ENCODE data around the gene ADGRD1.

The ADGRD1 gene

GRCh38 chr12:131008913-131009270, 55.2 kb downstream of the ADGRD1 start:
- DNase-seq: no peak

DNA sequence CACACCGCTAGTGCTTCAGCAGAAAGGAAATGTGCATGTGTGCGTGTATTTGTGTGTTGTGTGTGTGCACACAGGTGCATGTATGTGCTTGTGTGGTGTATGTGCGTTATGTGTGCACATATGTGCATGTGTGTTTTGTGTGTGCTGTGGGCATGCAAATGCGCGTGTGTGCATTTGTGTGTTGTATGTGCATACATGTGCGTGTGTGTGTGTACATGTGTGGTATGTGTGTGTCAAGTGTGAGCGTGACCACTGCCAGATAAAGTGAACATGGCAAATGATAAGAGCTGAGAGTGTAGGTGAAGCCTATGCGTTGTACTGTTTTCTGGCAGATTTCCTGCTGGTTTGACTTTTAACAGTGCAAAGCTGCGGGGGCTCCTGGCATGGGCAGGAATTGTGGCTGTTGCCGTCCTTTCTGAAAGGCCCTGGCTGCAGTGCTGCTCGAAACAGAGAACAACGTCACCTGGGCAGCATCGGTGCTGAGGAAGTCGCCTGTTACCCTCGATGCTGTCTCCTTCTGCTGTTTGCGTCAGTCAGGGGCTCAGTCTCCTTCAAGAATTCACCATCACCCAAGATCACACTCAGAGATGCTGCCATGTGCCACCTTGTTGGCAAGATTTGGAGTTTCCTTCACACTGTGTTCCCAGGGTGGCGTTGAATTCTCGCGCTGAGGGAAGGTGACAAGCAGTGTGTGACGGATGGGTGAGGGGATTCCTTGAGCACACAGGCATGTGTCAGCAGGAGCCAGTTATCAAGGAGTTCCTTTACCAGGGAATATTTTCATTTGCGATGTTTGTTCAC, 56.1 kb downstream of the ADGRD1 start:
- DNase-seq: no peak

DNA sequence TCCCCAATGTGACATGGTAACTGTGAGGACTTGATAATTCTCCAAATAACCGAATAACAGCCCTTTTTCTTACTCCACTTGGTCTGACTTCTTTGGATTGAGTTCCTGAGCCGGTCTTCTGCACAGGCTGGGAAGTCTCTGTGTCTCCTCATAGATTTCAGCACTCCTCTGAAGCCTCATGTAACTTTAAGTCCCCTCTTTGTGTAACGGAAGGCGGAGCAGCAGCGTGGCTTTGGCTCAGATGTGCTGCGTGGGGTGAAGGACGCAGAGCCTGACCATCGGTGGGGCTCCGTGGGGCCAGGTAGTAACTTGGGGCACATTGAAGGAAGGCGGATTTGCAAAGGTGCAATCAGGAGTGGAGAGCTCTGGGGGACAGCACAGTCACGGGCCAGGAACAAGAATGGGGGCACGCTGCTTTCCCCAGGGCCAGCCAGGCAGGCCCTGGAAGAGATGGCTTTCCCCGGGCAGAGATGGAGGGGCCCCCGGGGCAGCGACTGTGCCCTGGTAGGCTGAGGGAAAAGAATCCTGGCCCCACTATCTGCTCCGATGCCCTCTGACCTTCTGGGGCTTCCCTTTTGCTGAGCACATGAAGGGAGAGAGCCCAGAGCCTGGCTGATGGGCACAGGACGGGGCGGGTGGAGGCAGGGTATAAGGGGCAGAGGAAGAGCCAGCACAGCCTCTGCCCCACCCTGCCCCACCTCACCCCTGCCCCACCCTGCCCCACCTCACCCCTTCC, 56.9 kb downstream of the ADGRD1 start:
- no peak for DNase-seq

- DNase-seq: no peak
Observed at GRCh38 chr12:131011165-131012079, 57.7 kb downstream of the ADGRD1 start.

DNA sequence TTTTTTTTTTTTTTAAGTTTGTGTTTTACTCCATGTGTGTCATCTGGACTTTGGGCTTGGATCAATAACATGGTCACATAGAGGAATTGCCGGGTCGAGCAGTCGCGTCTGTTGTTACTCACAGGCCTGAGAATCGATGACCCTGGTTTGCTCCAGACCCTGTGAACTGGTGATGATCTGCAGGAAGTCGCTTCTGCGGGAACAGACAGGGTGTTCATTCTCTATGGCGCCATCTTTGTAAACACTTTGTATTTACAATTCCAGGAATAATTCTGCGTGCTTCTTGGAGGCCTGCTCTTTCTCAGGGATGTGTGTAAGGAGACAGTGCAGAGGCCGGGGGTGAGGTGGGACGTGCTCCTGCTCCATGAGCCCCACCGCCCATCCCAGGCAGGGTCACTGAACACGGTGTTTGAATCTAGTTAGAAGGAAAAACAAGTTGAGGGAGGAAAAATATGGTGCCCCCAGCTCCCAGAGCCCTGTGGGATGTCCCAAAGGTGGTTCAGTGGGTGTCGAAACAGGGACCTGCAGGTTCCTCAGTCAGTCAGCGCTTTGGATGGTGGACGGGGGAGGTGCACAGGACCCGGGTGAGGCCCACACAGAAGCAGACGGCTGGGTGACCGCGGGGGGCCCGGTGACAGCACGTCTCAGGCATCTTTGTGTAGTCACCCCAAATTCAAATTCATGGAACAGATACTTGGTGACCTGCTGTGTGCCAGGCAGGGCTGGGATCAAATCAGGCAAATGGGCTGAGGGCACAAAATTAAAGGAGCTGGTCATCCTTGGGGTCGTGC, 58.8 kb downstream of the ADGRD1 start:
- no peak for DNase-seq

DNA sequence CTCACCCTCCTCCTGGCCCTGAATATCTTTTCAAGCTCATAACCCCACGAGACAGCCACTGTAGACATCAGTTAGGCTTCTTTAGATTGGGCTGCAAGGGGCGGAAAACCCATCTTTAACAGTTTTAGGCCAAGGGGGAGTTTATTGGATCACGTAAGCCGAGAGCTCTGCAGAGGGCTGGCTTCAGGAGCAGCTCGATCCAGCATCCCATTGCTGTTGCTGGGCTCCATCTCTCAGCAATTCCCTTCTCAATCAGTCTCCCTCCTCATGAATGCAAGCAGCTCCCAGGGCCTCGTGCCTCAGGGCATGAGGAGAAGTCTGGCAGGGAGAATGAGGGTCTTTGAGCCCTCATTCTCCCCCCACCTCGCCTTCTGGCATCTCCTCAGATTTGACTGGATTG, 59.4 kb downstream of the ADGRD1 start:
- no peak for DNase-seq

DNA sequence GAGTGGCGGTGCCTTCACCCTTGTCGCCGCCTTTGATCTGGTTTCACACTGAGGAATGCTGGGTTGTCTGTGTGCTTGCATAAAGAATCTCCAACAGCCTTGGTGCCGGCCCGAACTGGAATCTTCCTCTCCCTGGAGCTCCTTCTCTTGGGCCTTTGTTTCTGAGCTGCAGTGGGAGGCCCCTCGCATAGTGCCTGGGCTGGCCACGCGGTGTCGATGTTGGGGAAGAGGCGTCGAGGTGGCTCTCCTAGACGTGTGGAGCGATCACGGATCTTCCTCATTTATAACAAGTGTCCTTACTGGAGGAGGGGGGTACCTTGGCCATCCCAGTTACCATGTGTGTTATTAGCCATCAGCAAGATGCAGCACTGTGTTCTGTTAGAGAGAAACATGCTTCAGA, 60.6 kb downstream of the ADGRD1 start:
- no peak for DNase-seq

- DNase-seq: no peak
Observed at GRCh38 chr12:131015581-131016337, 62.1 kb downstream of the ADGRD1 start.

GRCh38 chr12:131017477-131017991, 63.8 kb downstream of the ADGRD1 start:
- no peak for DNase-seq

DNA sequence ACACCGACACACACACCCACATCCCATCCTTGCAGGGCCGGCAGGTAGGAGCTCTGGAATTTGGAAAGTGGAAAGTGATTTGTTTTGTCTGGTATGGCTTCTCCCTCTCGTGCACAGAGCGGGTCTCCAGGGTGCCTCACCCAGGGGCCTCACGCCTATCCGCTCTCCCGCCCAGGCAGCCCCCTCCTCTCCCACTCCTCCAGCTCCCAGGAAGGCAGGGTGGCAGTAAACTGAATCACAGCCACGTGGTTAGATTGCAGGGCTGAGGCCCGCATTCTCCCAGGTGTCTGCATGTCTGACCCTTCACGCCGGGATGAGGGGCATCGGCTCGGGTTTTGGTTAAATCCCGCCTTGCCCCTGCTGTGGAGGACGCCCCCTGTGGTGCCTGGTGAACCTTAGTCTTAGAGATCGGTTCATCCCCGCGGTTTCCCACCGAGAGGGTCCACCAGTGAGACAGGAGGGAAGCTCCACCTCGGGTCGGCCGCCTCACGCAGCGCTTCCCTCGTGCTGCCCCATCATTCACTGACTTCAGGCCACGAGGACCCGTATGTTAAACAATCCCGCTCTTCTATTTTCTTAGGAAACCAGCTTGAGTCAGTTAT, 64.4 kb downstream of the ADGRD1 start:
- DNase-seq: no peak

- no peak for DNase-seq
Observed at GRCh38 chr12:131018808-131019397, 65.2 kb downstream of the ADGRD1 start.

- DNase-seq: no peak
Observed at GRCh38 chr12:131020326-131021153, 66.8 kb downstream of the ADGRD1 start.

DNA sequence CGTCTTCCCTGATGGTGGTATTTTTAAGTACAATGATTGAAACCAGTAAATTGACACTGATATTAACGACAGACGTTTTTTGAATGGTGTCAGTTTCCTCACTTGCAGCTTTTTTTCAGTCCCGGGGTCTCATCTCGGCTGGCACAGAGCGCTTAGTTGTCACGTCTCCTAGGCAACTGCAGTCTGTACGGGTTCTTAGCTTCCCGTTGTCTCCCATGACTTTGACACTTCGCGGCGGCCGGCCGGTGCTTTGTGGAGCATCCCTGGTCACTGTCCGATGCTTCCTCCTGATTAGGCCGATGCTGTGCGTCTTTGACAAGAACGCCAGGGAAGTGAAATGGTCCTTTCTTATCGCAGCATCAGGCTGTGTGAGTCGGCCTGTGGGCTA, 67.4 kb downstream of the ADGRD1 start:
- DNase-seq: no peak

- DNase-seq: no peak
Observed at GRCh38 chr12:131024026-131024425, 70.3 kb downstream of the ADGRD1 start.

DNA sequence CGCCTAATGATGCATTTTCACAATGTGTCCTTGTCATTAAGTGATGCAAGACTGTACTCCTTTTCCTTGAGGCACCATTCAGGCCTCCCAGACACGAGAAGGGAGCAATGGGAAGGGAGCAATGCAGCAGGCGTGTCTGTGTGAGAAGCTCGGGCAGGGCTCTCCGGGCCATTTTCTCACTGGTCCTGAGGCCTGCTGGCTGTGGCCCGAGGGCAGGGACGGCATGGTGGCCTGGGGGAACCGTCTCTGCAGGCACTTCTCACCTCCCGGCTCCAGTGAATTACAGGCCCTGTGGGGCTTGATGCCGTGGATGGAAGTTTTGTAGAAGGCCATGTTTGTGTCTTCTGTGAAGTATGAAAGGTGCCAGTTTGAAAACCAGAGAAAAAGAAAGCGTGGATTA, 71.0 kb downstream of the ADGRD1 start:
- DNase-seq: no peak

GRCh38 chr12:131025234-131025633, 71.5 kb downstream of the ADGRD1 start:
- DNase-seq: no peak

- no peak for DNase-seq
Observed at GRCh38 chr12:131025939-131026702, 72.4 kb downstream of the ADGRD1 start.

DNA sequence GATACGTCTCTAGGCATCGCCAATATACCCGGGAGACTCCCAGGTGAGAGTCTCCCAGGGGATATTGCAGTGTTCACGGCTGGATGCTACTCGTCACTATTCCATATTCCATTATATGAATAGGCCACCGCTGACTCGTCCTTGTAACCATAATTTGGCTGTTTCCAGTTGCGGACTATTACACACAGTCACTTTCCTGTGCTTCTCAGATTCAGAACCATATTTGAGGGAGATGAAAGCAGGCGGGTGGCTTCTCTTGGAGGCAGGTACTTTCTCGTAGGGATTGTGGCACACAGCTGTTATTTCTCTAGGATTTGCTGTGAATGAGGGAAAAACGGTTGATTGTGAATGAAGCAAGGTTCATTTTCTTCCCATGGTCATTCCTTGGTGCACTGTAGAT, 73.0 kb downstream of the ADGRD1 start:
- DNase-seq: no peak

DNA sequence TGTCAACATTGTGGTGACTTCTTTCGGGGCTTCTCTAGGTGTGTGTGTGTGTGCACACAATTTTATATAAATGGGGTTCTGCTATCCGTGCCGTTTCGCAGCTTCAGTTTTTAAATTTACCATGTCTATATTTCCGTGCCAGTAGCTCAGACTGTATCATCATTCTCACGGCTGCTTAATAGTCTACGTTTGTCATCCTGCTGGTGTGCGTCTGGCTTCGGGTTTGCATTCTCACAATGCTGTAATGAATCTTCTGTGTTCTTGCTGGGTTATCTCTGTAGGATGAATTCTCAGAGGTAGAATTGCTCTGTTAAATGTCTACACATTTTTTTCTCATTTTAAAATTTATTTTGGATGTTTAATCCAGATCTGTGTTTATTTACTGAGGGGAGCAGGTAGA, 73.6 kb downstream of the ADGRD1 start:
- DNase-seq: no peak

All from stimulated activated CD4-positive, alpha-beta T cell treated with anti-CD3 and anti-CD28 coated beads, Interleukin-1b, Interleukin-23, amount 100 ng/mL, for 48 hours (primary cell).